Astrocyte (in vitro differentiated cells and primary cell): ENCODE measurements around the gene MIOX. TPM values are rescaled to one million over a fixed set of nuclear protein-coding genes. Genes with fewer than 3 reads are reported as not detected.

ENCODE experiments used
- DNase-seq: peaks from one replicate; pipeline ENCODE4 v3.0.0-alpha.2; 2010; ENCODE audit warnings: low read depth
- FAIRE-seq: peaks from 2 replicates; lab custom pipeline; 2011; peaks lifted over from hg19 to GRCh38; lab: Jason Lieb, UNC
- H2AFZ ChIP-seq: 2 replicates; pipeline ENCODE4 v1.6.0; 2012; ENCODE audit warnings: low read depth, low read length, inconsistent platforms
- H3K27ac ChIP-seq: 2 replicates; pipeline ENCODE4 v1.5.1; 2011; ENCODE audit warnings: low read depth, low read length, inconsistent platforms
- H3K27me3 ChIP-seq: 2 replicates; pipeline ENCODE4 v1.6.0; 2011; ENCODE audit warnings: low read length, inconsistent platforms; ENCODE audit not compliant: insufficient read depth
- H3K36me3 ChIP-seq: 2 replicates; pipeline ENCODE4 v1.5.1; 2011; ENCODE audit warnings: low read length, inconsistent platforms; ENCODE audit not compliant: insufficient read depth
- H3K4me1 ChIP-seq: 2 replicates; pipeline ENCODE4 v1.5.1; 2011; ENCODE audit warnings: low read length, inconsistent platforms; ENCODE audit not compliant: insufficient read depth
- H3K4me2 ChIP-seq: 2 replicates; pipeline ENCODE4 v1.6.0; 2012; ENCODE audit warnings: low read length, inconsistent platforms
- H3K4me3 ChIP-seq: 2 replicates; pipeline ENCODE4 v1.5.1; 2011; ENCODE audit warnings: low read depth, mild to moderate bottlenecking, low read length, inconsistent platforms; ENCODE audit not compliant: insufficient read depth
- H3K79me2 ChIP-seq: 2 replicates; pipeline ENCODE4 v1.6.0; 2012; ENCODE audit warnings: mild to moderate bottlenecking, low read length, inconsistent platforms; ENCODE audit not compliant: insufficient read depth
- H3K9ac ChIP-seq: 2 replicates; pipeline ENCODE4 v1.6.0; 2012; ENCODE audit warnings: mild to moderate bottlenecking, low read length, inconsistent platforms
- H3K9me3 ChIP-seq: 2 replicates; pipeline ENCODE4 v1.5.1; 2012; ENCODE audit warnings: low read depth, mild to moderate bottlenecking, low read length, inconsistent platforms; ENCODE audit not compliant: insufficient read depth
- H4K20me1 ChIP-seq: 2 replicates; pipeline ENCODE4 v1.6.0; 2012; ENCODE audit warnings: low read length, inconsistent platforms; ENCODE audit not compliant: insufficient read depth
- H3K27ac Mint-ChIP-seq: one replicate; pipeline ENCODE4 v1.8.0; 2021; ENCODE audit warnings: mild to moderate bottlenecking, mixed read lengths; ENCODE audit not compliant: unreplicated experiment
- H3K27me3 Mint-ChIP-seq: one replicate; pipeline ENCODE4 v1.8.0; 2021; ENCODE audit warnings: low read depth, mixed read lengths; ENCODE audit not compliant: unreplicated experiment
- H3K36me3 Mint-ChIP-seq: one replicate; pipeline ENCODE4 v1.8.0; 2021; ENCODE audit warnings: low read depth, mixed read lengths; ENCODE audit not compliant: unreplicated experiment
- H3K4me1 Mint-ChIP-seq: one replicate; pipeline ENCODE4 v1.8.0; 2021; ENCODE audit warnings: low read depth, mixed read lengths; ENCODE audit not compliant: unreplicated experiment
- H3K4me3 Mint-ChIP-seq: one replicate; pipeline ENCODE4 v1.8.0; 2021; ENCODE audit warnings: mild to moderate bottlenecking, moderate library complexity, mixed read lengths; ENCODE audit not compliant: unreplicated experiment
- H3K9me3 Mint-ChIP-seq: one replicate; pipeline ENCODE4 v1.8.0; 2021; ENCODE audit warnings: mild to moderate bottlenecking, mixed read lengths; ENCODE audit not compliant: unreplicated experiment
- CTCF ChIP-seq: IDR thresholded peaks from 2 replicates; pipeline ENCODE4 v1.5.1; 2011; ENCODE audit warnings: low read depth, mild to moderate bottlenecking, inconsistent platforms, low read length, moderate library complexity; ENCODE audit not compliant: insufficient read depth
- EZH2 ChIP-seq: IDR thresholded peaks from 2 replicates; pipeline ENCODE4 v1.6.1; 2012; ENCODE audit warnings: mild to moderate bottlenecking, low read length, inconsistent platforms; ENCODE audit not compliant: insufficient read depth
- total RNA-seq: library from RNA; stranded (reverse); gene quantifications from 2 replicates; pipeline ENCODE4 v1.2.1, GENCODE V29; 2021

MIOX gene
- total RNA-seq, 1 donor from 2014 or later, result 0.91 TPM

GRCh38 chr22:50445071-50445879 lies 41.4 kb upstream of the MIOX start:
- Mint-ChIP-seq H3K36me3 (peaks cover 9% of the 10 kb centered on the region), H3K27ac (peak overlapping the region; percentile 77), H3K4me3 (no peak overlapping the region), H3K27me3 (no peaks in the 10 kb centered on the region), H3K4me1 (peaks cover 3% of the 10 kb centered on the region), H3K9me3 (no peaks in the 10 kb centered on the region)
- Histone ChIP-seq H3K4me3 (no peak overlapping the region), H3K36me3 (no peaks in the 10 kb centered on the region), H2AFZ (no peak overlapping the region), H4K20me1 (peaks cover 49% of the 10 kb centered on the region), H3K9me3 (no peaks in the 10 kb centered on the region), H3K4me1 (peaks cover 7% of the 10 kb centered on the region), H3K27ac (no peak overlapping the region), H3K9ac (no peak overlapping the region), H3K79me2 (no peaks in the 10 kb centered on the region), H3K27me3 (no peaks in the 10 kb centered on the region), H3K4me2 (no peak overlapping the region)
- no peak for TF ChIP-seq CTCF
- TF ChIP-seq EZH2, result no peak
- no peak for FAIRE-seq
- no peak for DNase-seq

- Histone ChIP-seq H3K36me3 (no peaks in the 10 kb centered on the region), H3K9me3 (no peaks in the 10 kb centered on the region), H3K4me2 (no peak overlapping the region), H3K9ac (no peak overlapping the region), H3K79me2 (no peaks in the 10 kb centered on the region), H4K20me1 (peaks cover 52% of the 10 kb centered on the region), H3K4me1 (peaks cover 7% of the 10 kb centered on the region), H3K27me3 (no peaks in the 10 kb centered on the region), H3K4me3 (no peak overlapping the region), H2AFZ (no peak overlapping the region), H3K27ac (no peak overlapping the region)
- FAIRE-seq, result no peak
- no peak for DNase-seq
- peaks cover 9% of the 10 kb centered on the region for H3K36me3 Mint-ChIP-seq
- no peak overlapping the region for H3K4me3 Mint-ChIP-seq
- H3K4me1 Mint-ChIP-seq, result peaks cover 3% of the 10 kb centered on the region
- TF ChIP-seq EZH2 (no peak), CTCF (no peak)
- no peaks in the 10 kb centered on the region for H3K9me3 Mint-ChIP-seq
- no peaks in the 10 kb centered on the region for H3K27me3 Mint-ChIP-seq
- H3K27ac Mint-ChIP-seq, result peak overlapping the region; percentile 66
Measured at GRCh38 chr22:50445880-50446707, 40.6 kb upstream of the MIOX start.
